Activated effector memory CD4-positive, alpha-beta T cell treated with anti-CD3 and anti-CD28 coated beads, Interleukin-2, amount 50 U/mL, for 16 hours (primary cell): ENCODE results near the gene ITK.
"Not testable (repeated sequence)": the region's sequence is repeated elsewhere in the genome, so short reads cannot be mapped to it uniquely, and the experiment has no call there.

ENCODE experiments used
- DNase-seq: peaks from one replicate; pipeline ENCODE4 v3.0.0-alpha.2; 2020

ITK gene

GRCh38 chr5:157213527-157214243, 33.0 kb downstream of the ITK start:
- DNase-seq: no peak

GRCh38 chr5:157214415-157214814, 33.8 kb downstream of the ITK start:
- DNase-seq: no peak

GRCh38 chr5:157214861-157215513, 34.3 kb downstream of the ITK start:
- DNase-seq: no peak

- DNase-seq: no peak
Measured at GRCh38 chr5:157215514-157216167, 35.0 kb downstream of the ITK start.

- no peak for DNase-seq
Measured at GRCh38 chr5:157216391-157217142, 35.9 kb downstream of the ITK start.

DNA sequence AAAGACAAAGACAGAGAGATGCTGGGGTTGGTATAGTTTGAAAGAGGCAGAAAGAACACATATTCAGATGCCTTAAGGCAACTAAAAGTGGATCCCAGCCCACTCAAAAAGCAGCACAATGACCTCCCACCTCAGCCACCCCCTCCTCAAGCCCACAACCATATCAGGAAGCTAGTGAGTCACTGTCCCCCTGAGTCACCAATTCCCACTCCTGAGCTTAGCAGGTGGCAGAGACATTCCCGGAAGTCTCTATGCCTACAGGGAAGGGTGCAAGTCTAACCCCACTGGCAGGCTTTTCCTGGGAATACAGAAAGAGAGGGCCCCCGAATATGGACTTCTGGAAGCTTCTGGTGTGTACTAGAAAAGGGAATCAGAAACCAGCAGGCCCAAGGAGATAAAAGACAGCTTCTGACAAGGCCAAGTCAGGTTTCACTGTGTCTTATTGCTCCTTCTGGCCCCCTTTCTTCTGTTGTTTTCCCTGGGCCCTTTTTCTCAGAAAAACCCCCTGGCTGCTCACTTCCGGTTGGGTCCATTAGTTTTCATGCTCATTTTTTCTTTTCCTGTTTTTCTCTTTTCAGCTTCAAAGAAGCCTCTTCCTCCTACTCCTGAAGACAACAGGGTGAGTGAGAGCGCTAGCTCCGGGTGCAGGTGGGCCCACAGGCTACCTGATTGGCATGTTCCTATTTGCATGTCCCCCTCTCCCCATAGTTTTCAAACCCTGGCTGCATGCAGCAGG, 36.8 kb downstream of the ITK start:
- peak; percentile 88 for DNase-seq

DNA sequence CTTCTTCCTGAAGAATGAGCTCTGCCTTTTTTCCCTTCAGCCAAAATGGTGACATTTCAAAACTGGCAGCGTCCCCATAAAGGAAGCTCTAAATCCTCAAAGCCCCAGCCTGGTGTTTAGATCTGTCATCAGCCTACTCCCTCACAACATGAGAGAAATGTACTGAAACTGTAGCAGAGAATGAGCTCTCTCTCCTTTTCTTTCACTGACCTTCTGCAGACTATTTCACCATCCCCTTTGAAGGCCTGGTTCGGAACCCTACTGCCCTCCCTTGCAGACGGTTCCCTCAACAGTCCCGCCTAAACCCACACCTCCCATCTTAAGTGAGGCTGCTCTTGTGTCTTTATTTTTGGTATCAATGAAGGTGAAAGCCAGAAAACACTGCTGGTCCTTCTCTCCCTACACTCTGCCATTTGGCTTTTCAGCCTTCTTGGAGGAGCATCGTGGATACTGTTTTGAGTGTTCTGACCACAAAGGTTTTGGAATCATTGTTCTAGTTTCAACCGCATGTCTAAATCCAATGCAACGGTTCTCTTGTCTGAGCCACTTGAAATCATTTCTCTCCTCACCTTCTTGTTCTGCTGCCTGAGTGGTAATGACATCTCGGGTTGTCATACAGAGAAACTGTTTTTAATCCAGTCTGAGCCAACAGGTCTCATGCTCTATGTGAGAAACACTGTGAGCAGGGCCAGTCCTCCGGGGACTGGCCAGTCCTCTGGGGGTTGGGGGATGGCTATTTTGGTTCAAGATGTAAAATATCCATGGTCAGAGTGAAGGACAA, 39.0 kb downstream of the ITK start:
- no peak for DNase-seq

DNA sequence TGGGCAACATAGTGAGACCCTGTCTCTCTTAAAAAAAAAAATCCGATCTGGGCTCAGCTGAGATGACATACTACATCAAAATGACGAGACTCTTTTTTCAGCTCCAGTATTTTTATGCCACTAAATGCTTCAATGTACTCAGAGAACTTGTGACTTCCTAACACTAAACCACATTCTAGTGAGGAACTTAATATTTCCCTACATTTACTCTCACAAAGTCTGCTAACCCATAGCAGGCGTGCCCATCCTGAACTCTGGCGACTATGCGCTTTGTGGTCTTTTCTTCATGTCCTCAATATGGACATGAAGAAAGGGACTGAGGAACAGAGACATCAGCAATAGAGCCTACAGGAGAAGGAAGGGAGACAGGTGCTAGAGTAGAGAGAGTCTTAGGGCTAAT, 41.3 kb downstream of the ITK start:
- no peak for DNase-seq

- peak; percentile 86 for DNase-seq
Measured at GRCh38 chr5:157222506-157223230, 42.0 kb downstream of the ITK start.

DNA sequence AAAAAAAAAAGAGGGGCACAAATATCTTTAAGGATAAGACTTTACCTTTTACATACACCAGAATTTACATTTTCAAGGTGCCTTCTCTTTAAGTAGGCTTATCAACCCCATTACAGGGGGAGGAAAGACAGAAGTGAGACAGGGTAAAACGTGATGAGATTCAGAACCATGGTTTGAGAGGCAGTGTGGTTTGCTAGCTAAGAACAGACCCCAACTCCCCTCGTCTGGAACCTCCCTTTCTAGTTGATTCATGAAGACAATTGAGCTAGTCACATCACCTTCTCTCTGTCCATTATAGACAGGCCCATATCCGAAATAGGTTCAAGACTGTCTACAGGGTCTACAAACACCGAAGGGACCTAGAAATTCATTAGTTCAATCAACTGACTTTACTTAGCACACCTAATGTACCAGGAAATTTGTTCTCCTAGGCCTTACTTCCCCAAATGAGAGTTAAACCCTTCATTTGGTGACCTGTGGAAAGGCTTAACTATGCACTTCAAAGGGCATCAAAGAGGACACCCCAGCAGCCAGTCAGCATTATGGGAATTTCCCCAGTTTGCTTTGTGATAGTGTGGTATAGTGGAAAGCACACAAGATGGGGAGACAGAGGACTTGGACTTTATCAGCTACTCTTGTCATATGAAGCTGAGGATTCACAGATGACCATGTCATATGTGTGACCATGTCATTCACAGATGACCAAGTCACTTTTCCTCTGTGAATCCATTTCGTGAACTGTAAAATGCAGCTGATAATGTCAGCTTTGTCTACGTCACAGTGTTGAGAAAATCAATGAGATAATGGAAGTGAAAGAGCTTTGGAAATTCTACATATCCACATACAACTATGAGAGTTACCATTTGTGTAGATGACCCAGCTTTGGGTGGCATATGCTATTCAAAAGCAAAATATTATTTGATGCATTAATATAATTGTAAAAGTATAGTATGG, 45.1 kb downstream of the ITK start:
- peak; percentile 74 for DNase-seq

DNA sequence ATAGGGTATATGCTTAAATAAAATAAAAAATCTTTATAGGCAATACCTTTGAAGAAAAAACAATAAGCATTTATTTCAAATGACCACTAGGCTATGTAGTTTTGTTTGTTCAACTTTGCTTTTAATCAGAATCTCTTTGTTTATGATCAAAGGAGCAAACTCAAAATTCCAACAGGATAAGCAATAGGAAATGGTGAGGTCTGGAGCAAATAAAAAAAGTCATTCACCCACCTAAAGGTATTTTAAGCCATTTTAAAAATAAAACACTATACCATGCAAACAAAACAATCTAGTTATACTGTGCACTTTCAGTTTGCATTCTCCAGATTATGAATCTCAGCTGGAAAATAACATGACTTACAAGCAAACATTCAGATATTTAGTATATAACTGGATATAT, 50.0 kb downstream of the ITK start:
- no peak for DNase-seq

DNA sequence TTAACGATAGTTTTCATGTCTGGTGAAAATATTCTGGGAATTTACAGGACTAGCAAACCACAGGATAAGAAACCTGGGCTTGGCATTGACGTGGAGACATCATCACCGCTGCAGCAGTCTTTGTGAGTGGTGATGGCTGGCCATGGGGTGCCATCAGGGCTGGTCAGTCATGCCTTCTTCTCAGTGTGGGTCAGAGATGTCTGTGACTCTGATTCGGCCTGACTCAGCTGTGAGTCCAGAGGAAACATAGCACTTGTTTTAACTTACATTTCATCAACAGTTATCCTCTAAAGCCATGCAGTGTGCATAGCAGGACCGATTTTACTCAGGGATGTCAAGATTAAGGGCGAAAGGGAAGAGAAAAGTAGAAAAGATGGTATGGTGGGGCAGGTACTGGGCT, 52.1 kb downstream of the ITK start:
- no peak for DNase-seq

GRCh38 chr5:157233515-157233914, 52.9 kb downstream of the ITK start:
- no peak for DNase-seq

DNA sequence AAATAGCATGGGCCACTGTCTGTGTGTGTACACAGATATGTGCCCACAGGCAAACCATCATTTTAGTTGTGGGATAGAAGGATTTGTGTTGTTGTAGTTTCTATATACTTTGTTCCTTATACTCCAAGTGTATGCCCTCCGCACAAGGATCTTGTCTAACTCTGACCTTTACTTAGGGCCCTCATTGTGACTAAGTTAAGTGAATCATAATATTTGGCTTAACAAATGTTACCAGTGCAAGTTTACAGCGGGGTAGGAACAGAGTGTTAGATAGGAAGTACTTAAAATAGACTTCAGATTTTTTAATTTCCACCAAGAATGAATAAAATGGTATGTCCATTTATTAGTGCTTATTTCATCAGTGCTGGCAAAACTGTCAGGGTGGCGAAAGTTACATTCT, 55.8 kb downstream of the ITK start:
- no peak for DNase-seq

DNA sequence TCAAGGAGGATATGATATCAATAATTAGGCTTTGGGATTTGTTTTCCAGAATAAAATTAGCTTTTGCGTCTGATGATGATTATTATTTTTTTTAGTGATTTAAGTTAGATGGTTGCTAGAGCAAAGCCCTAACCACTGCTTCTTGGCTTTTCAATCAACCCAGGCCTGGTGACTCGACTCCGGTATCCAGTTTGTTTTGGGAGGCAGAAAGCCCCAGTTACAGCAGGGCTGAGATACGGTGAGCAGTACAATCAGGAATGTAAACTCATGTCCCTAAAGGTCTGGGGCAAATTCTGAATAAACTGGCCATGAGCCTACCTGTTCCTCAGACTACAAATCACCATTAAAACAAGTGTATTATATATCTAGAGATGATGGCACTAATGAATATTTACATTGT, 60.8 kb downstream of the ITK start:
- no peak for DNase-seq

DNA sequence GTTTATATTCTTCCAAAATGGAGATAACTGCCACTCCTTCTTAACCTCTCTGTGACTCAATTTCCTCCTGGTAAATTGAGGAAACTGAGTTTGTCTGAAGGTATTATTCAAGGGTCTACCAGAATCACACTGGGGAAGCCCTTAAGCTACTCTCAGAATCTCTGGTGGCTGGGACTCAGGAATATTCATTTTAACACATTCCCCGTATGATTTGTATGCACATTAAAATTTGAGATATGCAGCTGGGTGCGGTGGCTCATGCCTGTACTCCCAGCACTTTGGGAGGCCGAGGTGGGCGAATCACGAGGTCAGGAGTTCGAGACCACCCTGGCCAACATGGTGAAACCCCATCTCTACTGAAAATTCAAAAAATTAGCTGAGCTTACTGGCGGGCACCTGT, 64.1 kb downstream of the ITK start:
- not testable (repeated sequence) for DNase-seq

DNA sequence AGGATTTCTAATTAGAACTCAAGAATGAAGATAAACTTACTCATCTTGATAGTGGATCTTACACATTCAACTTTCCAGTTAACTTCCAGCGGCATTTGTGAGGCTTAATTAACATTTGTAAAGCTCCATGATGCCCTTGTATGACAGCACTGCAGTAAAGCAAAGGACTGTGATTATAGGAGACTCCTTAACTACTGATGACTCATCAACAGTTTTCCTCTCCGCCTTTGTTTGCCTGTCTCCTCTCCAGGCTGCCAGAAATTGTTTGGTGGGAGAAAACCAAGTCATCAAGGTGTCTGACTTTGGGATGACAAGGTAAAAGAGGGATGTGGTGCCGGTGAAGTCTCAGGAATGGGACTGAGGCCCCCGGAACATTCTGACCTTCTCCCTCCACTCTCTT, 64.8 kb downstream of the ITK start:
- no peak for DNase-seq

DNA sequence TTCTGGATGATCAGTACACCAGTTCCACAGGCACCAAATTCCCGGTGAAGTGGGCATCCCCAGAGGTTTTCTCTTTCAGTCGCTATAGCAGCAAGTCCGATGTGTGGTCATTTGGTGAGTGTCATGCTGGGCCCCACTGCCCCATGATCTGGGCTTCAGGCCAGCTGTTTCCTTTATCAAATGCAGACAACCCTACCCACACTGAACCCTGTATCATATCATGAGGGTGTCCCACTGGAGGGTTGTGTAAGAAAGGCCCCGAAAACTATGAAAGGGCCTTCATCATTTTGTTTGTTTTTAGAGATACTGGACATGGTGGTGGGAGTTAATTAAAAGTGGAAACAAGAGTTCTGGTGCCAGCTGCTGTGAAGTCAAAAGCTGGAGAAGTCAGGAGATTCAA, 65.2 kb downstream of the ITK start:
- no peak for DNase-seq

DNA sequence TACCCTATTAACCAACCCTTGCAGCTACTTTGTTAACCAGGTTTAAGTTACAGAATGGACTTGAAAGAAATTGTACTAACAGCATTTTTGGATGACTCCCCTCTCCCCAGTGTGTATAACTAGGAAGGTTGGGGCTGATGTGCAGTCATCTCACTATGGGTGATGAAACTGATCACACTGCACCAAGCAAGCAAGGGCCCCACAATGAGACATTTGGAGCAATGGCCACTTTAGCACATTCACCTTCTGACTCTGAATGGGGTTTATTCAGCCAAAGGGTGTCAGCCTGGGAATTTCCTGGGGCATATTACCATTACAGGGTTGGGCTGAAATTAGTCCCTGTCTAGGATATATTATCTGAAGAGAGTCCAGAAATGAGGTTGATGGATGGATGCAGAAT, 66.6 kb downstream of the ITK start:
- no peak for DNase-seq

DNA sequence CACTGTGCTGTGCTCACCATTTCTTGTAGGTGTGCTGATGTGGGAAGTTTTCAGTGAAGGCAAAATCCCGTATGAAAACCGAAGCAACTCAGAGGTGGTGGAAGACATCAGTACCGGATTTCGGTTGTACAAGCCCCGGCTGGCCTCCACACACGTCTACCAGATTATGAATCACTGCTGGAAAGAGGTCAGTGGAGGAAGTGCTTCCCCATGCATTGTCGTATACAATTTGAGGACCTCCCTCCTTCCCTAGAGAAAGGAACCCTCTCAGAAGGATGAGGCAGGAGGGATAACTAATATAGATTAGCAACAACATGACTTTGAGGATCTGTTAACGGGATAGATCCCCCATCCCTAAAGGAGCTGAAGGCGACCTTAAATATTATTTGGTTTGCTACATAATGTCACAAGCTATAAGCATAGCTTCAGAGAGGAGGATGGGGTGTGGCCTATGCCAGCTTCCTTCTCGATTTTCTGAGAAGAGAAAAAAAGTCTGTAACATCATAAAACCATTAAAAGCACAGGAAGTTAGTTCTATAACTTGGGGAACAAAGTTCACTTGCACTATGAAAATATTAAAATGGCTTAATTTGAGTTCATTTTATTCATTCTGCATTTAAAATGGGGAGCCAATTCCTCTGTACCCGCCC, 68.3 kb downstream of the ITK start:
- no peak for DNase-seq
